Cardiac muscle cell (in vitro differentiated cells and primary cell): ENCODE measurements around the gene RIMBP2. TPM values are rescaled to one million over a fixed set of nuclear protein-coding genes. Genes with fewer than 3 reads are reported as not detected.

ENCODE experiments used
- DNase-seq, 2 donors: peaks; one replicate each; pipeline versions ENCODE4 v3.0.0 to v3.0.0-alpha.2; 2010 to 2017; ENCODE audit warnings: low read depth in 1 of 2, low spot score in 1 of 2
- H3K27ac ChIP-seq: fragments of 200-600 bp; sonication (generic); 2 replicates; pipeline ENCODE4 v1.5.1; 2016
- H3K27me3 ChIP-seq: fragments of 200-600 bp; sonication (generic); 2 replicates; pipeline ENCODE4 v1.6.0; 2016; ENCODE audit warnings: control low read depth
- H3K36me3 ChIP-seq: fragments of 200-600 bp; sonication (generic); 2 replicates; pipeline ENCODE4 v1.5.1; 2016; ENCODE audit warnings: control low read depth
- H3K4me1 ChIP-seq: fragments of 200-600 bp; sonication (generic); 2 replicates; pipeline ENCODE4 v1.8.1; 2017; ENCODE audit warnings: low read depth, mild to moderate bottlenecking, mixed run types
- H3K4me3 ChIP-seq: fragments of 200-600 bp; sonication (generic); 2 replicates; pipeline ENCODE4 v1.5.1; 2016; ENCODE audit warnings: mild to moderate bottlenecking
- H3K9me3 ChIP-seq: fragments of 200-600 bp; sonication (generic); 2 replicates; pipeline ENCODE4 v1.5.1; 2017; ENCODE audit warnings: low read depth, mild to moderate bottlenecking, control low read depth
- CTCF ChIP-seq: IDR thresholded peaks from 2 replicates; pipeline ENCODE4 v1.5.1; 2012; ENCODE audit warnings: low read depth, mild to moderate bottlenecking, low read length
- polyA plus RNA-seq: library from polyadenylated mRNA; unstranded; fragments of >200 nt; fragmentation: Nextera tagmentation; extraction: Ambion mirVana; gene quantifications from 2 replicates; pipeline ENCODE4 v1.2.1, GENCODE V29; 2016
- total RNA-seq: library from RNA; depleted of rRNA; stranded (reverse); fragments of >200 nt; gene quantifications from 2 replicates; pipeline ENCODE4 v1.2.3, GENCODE V29; 2016

The RIMBP2 gene
- total and polyA plus RNA-seq, 2 experiments from 2014 or later = 2.6 to 10.5 TPM

- Histone ChIP-seq H3K4me1 (no peaks in the 10 kb centered on the region), H3K4me3 (no peak overlapping the region), H3K9me3 (no peaks in the 10 kb centered on the region), H3K27me3 (no peaks in the 10 kb centered on the region), H3K36me3 (no peaks in the 10 kb centered on the region), H3K27ac (no peak overlapping the region)
- no peak for DNase-seq
- TF ChIP-seq CTCF = no peak
Observed at GRCh38 chr12:130461447-130461815, 254.7 kb downstream of the RIMBP2 start.

- TF ChIP-seq CTCF = no peak
- Histone ChIP-seq H3K4me3 (no peak overlapping the region), H3K27ac (no peak overlapping the region), H3K9me3 (no peaks in the 10 kb centered on the region), H3K36me3 (no peaks in the 10 kb centered on the region), H3K4me1 (no peaks in the 10 kb centered on the region), H3K27me3 (no peaks in the 10 kb centered on the region)
- DNase-seq = no peak
Observed at GRCh38 chr12:130460611-130461446, 255.3 kb downstream of the RIMBP2 start.

GRCh38 chr12:130459916-130460315 is 256.2 kb downstream of the RIMBP2 start:
- Histone ChIP-seq H3K27me3 (no peaks in the 10 kb centered on the region), H3K4me3 (no peak overlapping the region), H3K4me1 (no peaks in the 10 kb centered on the region), H3K36me3 (no peaks in the 10 kb centered on the region), H3K27ac (no peak overlapping the region), H3K9me3 (no peaks in the 10 kb centered on the region)
- no peak for TF ChIP-seq CTCF
- no peak for DNase-seq

- H3K27ac ChIP-seq = no peak overlapping the region
- no peaks in the 10 kb centered on the region for H3K4me1 ChIP-seq
- no peak overlapping the region for H3K4me3 ChIP-seq
- TF ChIP-seq CTCF = no peak
- no peaks in the 10 kb centered on the region for H3K9me3 ChIP-seq
- no peak for DNase-seq
- H3K27me3 ChIP-seq = no peaks in the 10 kb centered on the region
- H3K36me3 ChIP-seq = no peaks in the 10 kb centered on the region
Observed at GRCh38 chr12:130458341-130458740, 257.8 kb downstream of the RIMBP2 start.

GRCh38 chr12:130457215-130457614 is 258.9 kb downstream of the RIMBP2 start:
- no peaks in the 10 kb centered on the region for H3K9me3 ChIP-seq
- TF ChIP-seq CTCF = no peak
- no peaks in the 10 kb centered on the region for H3K36me3 ChIP-seq
- no peaks in the 10 kb centered on the region for H3K27me3 ChIP-seq
- H3K4me1 ChIP-seq = no peaks in the 10 kb centered on the region
- no peak overlapping the region for H3K27ac ChIP-seq
- no peak for DNase-seq
- H3K4me3 ChIP-seq = no peak overlapping the region
